HepG2 (cell line): ENCODE data around the gene DNM3.

Source experiments
- CAMTA2 ChIP-seq: sonication (generic); formaldehyde crosslinking; IDR thresholded peaks from 2 replicates; pipeline ENCODE4 v1.4.0; 2020; ENCODE audit warnings: mild to moderate bottlenecking, missing genetic modification reagents, borderline replicate concordance
- NFKB2 ChIP-seq: sonication (generic); formaldehyde crosslinking; IDR thresholded peaks from 2 replicates; pipeline ENCODE4 v1.4.0; 2020; ENCODE audit warnings: missing genetic modification reagents, borderline replicate concordance
- SMAD9 ChIP-seq: sonication (generic); formaldehyde crosslinking; IDR thresholded peaks from 2 replicates; pipeline ENCODE4 v1.5.1; 2020; ENCODE audit warnings: mild to moderate bottlenecking, missing genetic modification reagents
- ZNF337 ChIP-seq: sonication (generic); formaldehyde crosslinking; IDR thresholded peaks from 2 replicates; pipeline ENCODE4 v1.5.1; 2020; ENCODE audit warnings: missing genetic modification reagents, low read depth, mild to moderate bottlenecking, borderline replicate concordance
- ZNF652 ChIP-seq: IDR thresholded peaks from 2 replicates; pipeline ENCODE4 v1.6.1; 2016; ENCODE audit warnings: low read depth, borderline replicate concordance
- TF ChIP-seq, protein P1 (sequence below): sonication (generic); formaldehyde crosslinking; IDR thresholded peaks from 2 replicates; pipeline ENCODE4 v1.8.0; 2022; ENCODE audit warnings: missing genetic modification reagents, low read depth, mild to moderate bottlenecking, borderline replicate concordance
- TF ChIP-seq, protein P2 (sequence below): sonication (generic); formaldehyde crosslinking; IDR thresholded peaks from 2 replicates; pipeline ENCODE4 v1.4.0; 2020; ENCODE audit warnings: missing genetic modification reagents

DNA sequence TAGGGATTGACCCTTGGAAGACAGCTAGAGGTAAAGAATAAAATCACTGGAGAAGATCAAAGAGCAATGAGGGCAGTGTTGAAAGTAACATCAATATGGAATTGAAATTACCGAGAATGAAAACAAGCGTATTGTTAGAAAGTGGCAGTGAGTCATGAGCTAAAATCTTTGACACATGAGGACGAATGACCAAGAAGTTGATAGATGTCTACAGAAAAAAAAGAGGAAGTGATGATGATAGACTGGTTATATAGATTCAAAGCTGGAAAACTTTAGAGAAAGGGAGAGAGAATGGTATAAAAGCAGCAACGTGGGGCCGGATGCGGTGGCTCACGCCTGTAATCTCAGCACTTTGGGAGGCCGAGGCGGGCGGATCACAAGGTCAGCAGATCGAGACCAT, 12.5 kb upstream of the DNM3 start:
- TF ChIP-seq, protein P1, sequence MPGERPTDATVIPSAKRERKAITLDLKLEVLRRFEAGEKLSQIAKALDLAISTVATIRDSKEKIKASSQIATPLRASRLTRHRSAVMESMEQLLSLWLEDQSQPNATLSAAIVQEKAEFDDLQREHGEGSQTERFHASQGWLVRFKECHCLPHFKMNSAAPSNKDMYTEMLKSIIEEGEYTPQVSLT (CRISPR knock-in tag) = no peak
- no peak for TF ChIP-seq SMAD9 (CRISPR knock-in tag)
- TF ChIP-seq CAMTA2 (CRISPR knock-in tag) = no peak
- TF ChIP-seq NFKB2 (CRISPR knock-in tag) = no peak
- TF ChIP-seq ZNF652 (CRISPR knock-in tag) = no peak
- TF ChIP-seq, protein P2, sequence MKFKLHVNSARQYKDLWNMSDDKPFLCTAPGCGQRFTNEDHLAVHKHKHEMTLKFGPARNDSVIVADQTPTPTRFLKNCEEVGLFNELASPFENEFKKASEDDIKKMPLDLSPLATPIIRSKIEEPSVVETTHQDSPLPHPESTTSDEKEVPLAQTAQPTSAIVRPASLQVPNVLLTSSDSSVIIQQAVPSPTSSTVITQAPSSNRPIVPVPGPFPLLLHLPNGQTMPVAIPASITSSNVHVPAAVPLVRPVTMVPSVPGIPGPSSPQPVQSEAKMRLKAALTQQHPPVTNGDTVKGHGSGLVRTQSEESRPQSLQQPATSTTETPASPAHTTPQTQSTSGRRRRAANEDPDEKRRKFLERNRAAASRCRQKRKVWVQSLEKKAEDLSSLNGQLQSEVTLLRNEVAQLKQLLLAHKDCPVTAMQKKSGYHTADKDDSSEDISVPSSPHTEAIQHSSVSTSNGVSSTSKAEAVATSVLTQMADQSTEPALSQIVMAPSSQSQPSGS (CRISPR knock-in tag) = no peak
- TF ChIP-seq ZNF337 (CRISPR knock-in tag) = no peak
